ENCODE results near the gene MEF2D.

DNA sequence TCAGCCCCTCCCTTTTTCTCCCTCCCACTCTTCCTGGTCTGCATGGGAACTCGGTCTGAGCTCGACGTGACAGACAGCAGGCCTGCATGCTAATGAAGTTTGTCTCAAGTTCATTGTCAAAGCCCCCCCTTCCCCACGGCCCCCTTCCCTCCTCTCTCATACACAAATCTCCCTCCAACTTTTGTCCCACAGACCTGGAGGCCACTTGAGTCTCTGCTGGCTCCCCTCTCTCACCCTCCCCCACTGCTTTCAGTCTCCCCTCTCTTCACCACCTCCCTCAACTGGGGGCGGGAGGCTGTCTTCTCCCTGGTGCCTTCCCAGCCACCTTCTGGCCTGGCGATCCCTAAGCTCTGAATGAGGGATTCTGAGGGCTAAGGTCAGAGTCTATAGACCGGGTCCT is 70.3 kb downstream of the MEF2D start:
- TF ChIP-seq, protein P1, sequence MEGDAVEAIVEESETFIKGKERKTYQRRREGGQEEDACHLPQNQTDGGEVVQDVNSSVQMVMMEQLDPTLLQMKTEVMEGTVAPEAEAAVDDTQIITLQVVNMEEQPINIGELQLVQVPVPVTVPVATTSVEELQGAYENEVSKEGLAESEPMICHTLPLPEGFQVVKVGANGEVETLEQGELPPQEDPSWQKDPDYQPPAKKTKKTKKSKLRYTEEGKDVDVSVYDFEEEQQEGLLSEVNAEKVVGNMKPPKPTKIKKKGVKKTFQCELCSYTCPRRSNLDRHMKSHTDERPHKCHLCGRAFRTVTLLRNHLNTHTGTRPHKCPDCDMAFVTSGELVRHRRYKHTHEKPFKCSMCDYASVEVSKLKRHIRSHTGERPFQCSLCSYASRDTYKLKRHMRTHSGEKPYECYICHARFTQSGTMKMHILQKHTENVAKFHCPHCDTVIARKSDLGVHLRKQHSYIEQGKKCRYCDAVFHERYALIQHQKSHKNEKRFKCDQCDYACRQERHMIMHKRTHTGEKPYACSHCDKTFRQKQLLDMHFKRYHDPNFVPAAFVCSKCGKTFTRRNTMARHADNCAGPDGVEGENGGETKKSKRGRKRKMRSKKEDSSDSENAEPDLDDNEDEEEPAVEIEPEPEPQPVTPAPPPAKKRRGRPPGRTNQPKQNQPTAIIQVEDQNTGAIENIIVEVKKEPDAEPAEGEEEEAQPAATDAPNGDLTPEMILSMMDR (IDR thresholded peaks at IDR 0.05) = no peak
- TF ChIP-seq POLR2A (IDR thresholded peaks at IDR 0.05) = no peak

Data from right lobe of liver (tissue), 4 donors.